BLaER1 (cell line): ENCODE results near the gene OR6K2.
"Not testable (repeated sequence)": the region's sequence is repeated elsewhere in the genome, so short reads cannot be mapped to it uniquely, and the experiment has no call there.

Source experiments
- H3K27ac ChIP-seq: shearing (Covaris generic); formaldehyde crosslinking; 2 replicates; pipeline ENCODE4 v1.8.1; 2022
- H3K27me3 ChIP-seq: shearing (Covaris generic); formaldehyde crosslinking; 2 replicates; pipeline ENCODE4 v1.8.1; 2022
- H3K36me3 ChIP-seq: shearing (Covaris generic); formaldehyde crosslinking; 2 replicates; pipeline ENCODE4 v1.8.1; 2022
- H3K4me1 ChIP-seq: shearing (Covaris generic); formaldehyde crosslinking; 2 replicates; pipeline ENCODE4 v1.8.1; 2022
- H3K4me2 ChIP-seq: shearing (Covaris generic); formaldehyde crosslinking; 2 replicates; pipeline ENCODE4 v1.8.1; 2022
- H3K4me3 ChIP-seq: shearing (Covaris generic); formaldehyde crosslinking; 2 replicates; pipeline ENCODE4 v1.8.1; 2022
- H3K9ac ChIP-seq: shearing (Covaris generic); formaldehyde crosslinking; 2 replicates; pipeline ENCODE4 v1.8.1; 2022
- H3K9me3 ChIP-seq: shearing (Covaris generic); formaldehyde crosslinking; 2 replicates; pipeline ENCODE4 v1.8.1; 2022
- H4K20me1 ChIP-seq: shearing (Covaris generic); formaldehyde crosslinking; 2 replicates; pipeline ENCODE4 v1.8.1; 2022
- Cebpa-rat ChIP-seq: shearing (Covaris generic); IDR thresholded peaks from 2 replicates; pipeline ENCODE4 v1.8.1; 2022

OR6K2 gene

GRCh38 chr1:158714754-158715153 is 14.3 kb upstream of the OR6K2 start:
- no peak overlapping the region for H3K27ac ChIP-seq

GRCh38 chr1:158711098-158711497 is 10.6 kb upstream of the OR6K2 start:
- Histone ChIP-seq H3K4me3 (no peak overlapping the region), H3K4me1 (no peaks in the 10 kb centered on the region), H3K9me3 (no peaks in the 10 kb centered on the region), H3K9ac (no peak overlapping the region), H4K20me1 (no peaks in the 10 kb centered on the region), H3K36me3 (no peaks in the 10 kb centered on the region), H3K27ac (no peak overlapping the region), H3K4me2 (no peak overlapping the region), H3K27me3 (no peaks in the 10 kb centered on the region)
- TF ChIP-seq Cebpa-rat = no peak

More at GRCh38 chr1:158714754-158715153, 14.3 kb upstream of the OR6K2 start:
- no peaks in the 10 kb centered on the region for H3K36me3 ChIP-seq
- H3K9me3 ChIP-seq = no peaks in the 10 kb centered on the region
- H3K4me3 ChIP-seq = no peak overlapping the region
- no peaks in the 10 kb centered on the region for H4K20me1 ChIP-seq
- H3K9ac ChIP-seq = no peak overlapping the region
- no peaks in the 10 kb centered on the region for H3K27me3 ChIP-seq
- no peak overlapping the region for H3K4me2 ChIP-seq
- no peaks in the 10 kb centered on the region for H3K4me1 ChIP-seq
- no peak for TF ChIP-seq Cebpa-rat

GRCh38 chr1:158706096-158706495 is 5.6 kb upstream of the OR6K2 start:
- Histone ChIP-seq H3K27me3 (no peaks in the 10 kb centered on the region), H3K4me3 (no peak overlapping the region), H3K9me3 (no peaks in the 10 kb centered on the region), H3K4me1 (no peaks in the 10 kb centered on the region), H3K27ac (no peak overlapping the region), H3K36me3 (no peaks in the 10 kb centered on the region), H3K4me2 (no peak overlapping the region), H4K20me1 (no peaks in the 10 kb centered on the region), H3K9ac (no peak overlapping the region)
- TF ChIP-seq Cebpa-rat = no peak

DNA sequence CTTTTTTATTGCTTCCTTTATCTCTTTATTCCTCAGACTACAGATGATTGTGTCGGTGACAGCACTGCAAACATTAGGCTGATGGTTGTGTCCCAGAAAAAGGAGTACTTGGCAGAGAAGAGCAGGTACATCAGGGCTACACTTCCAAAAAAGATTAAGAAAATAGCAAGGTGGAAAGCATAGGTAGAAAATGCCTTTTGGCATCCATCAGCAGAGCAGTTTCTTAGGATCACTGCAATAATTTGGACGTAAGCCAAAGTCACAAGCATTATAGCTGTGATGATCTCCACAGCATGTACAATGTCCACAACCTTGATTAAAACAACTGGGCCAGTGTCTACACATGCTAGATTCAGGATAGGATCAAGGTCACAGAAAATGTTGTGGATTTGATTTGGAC is 5.9 kb downstream of the OR6K2 start:
- H4K20me1 ChIP-seq = no peaks in the 10 kb centered on the region
- H3K27ac ChIP-seq = no peak overlapping the region
- no peaks in the 10 kb centered on the region for H3K27me3 ChIP-seq
- no peak overlapping the region for H3K9ac ChIP-seq
- no peaks in the 10 kb centered on the region for H3K9me3 ChIP-seq
- H3K4me2 ChIP-seq = no peak overlapping the region
- no peaks in the 10 kb centered on the region for H3K36me3 ChIP-seq
- no peak overlapping the region for H3K4me3 ChIP-seq
- H3K4me1 ChIP-seq = no peaks in the 10 kb centered on the region
- TF ChIP-seq Cebpa-rat = no peak

- Histone ChIP-seq H3K9ac (no peak overlapping the region), H3K4me2 (no peak overlapping the region), H3K9me3 (no peaks in the 10 kb centered on the region), H3K27me3 (no peaks in the 10 kb centered on the region), H3K27ac (no peak overlapping the region), H3K36me3 (no peaks in the 10 kb centered on the region), H3K4me1 (no peaks in the 10 kb centered on the region), H4K20me1 (no peaks in the 10 kb centered on the region), H3K4me3 (no peak overlapping the region)
- TF ChIP-seq Cebpa-rat = no peak
Observed at GRCh38 chr1:158692356-158692755, 8.1 kb downstream of the OR6K2 start.

DNA sequence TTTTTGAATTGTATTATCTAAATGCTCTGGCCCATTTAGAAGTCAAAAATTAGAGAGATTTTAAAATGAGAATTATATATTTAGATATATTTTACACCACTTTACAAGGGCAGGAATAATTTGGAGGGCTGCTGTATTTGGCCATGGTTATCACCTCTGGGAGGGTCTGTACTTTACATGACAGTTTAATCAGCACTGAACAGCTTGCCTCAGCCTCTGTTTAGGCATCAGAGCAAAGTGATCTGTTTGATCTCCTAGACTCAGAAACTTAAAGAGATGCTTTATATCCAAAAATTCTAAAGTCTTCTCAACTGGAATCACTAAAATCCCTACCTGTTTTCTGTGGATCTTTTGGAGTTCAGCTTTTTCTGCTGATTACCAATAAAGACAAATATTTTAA is 8.5 kb downstream of the OR6K2 start:
- no peak for TF ChIP-seq Cebpa-rat

GRCh38 chr1:158691149-158691548 is 9.3 kb downstream of the OR6K2 start:
- not testable (repeated sequence) for H3K36me3 ChIP-seq

More for the DNA sequence above, 8.5 kb downstream of the OR6K2 start:
- Histone ChIP-seq H3K4me2 (no peak overlapping the region), H3K4me3 (no peak overlapping the region), H3K27me3 (no peaks in the 10 kb centered on the region), H3K9ac (no peak overlapping the region), H3K27ac (no peak overlapping the region), H3K9me3 (no peaks in the 10 kb centered on the region), H3K4me1 (no peaks in the 10 kb centered on the region), H3K36me3 (no peaks in the 10 kb centered on the region), H4K20me1 (no peaks in the 10 kb centered on the region)

GRCh38 chr1:158689875-158690274 is 10.6 kb downstream of the OR6K2 start:
- H3K4me1 ChIP-seq = no peaks in the 10 kb centered on the region
- H3K36me3 ChIP-seq = no peaks in the 10 kb centered on the region
- no peak for TF ChIP-seq Cebpa-rat
- no peak overlapping the region for H3K4me2 ChIP-seq
- H3K27me3 ChIP-seq = no peaks in the 10 kb centered on the region
- H4K20me1 ChIP-seq = no peaks in the 10 kb centered on the region
- no peak overlapping the region for H3K9ac ChIP-seq
- no peaks in the 10 kb centered on the region for H3K9me3 ChIP-seq
- no peak overlapping the region for H3K27ac ChIP-seq
- no peak overlapping the region for H3K4me3 ChIP-seq

More at GRCh38 chr1:158691149-158691548, 9.3 kb downstream of the OR6K2 start:
- not testable (repeated sequence) for H3K4me2 ChIP-seq, H3K4me1 ChIP-seq, H3K27me3 ChIP-seq, H4K20me1 ChIP-seq, H3K9me3 ChIP-seq, H3K4me3 ChIP-seq, H3K9ac ChIP-seq, H3K27ac ChIP-seq

- Histone ChIP-seq H3K4me1 (no peaks in the 10 kb centered on the region), H3K4me3 (no peak overlapping the region), H3K36me3 (no peaks in the 10 kb centered on the region), H3K27me3 (no peaks in the 10 kb centered on the region), H3K27ac (no peak overlapping the region), H3K4me2 (no peak overlapping the region), H3K9me3 (no peaks in the 10 kb centered on the region), H3K9ac (no peak overlapping the region), H4K20me1 (no peaks in the 10 kb centered on the region)
- TF ChIP-seq Cebpa-rat = no peak
Observed at GRCh38 chr1:158689110-158689509, 11.3 kb downstream of the OR6K2 start.

GRCh38 chr1:158688343-158688742 is 12.1 kb downstream of the OR6K2 start:
- H3K4me3 ChIP-seq, H3K9me3 ChIP-seq, H4K20me1 ChIP-seq, H3K4me1 ChIP-seq, H3K4me2 ChIP-seq, H3K36me3 ChIP-seq, H3K9ac ChIP-seq, H3K27ac ChIP-seq, H3K27me3 ChIP-seq: not testable (repeated sequence)

- no peaks in the 10 kb centered on the region for H3K9me3 ChIP-seq
- no peaks in the 10 kb centered on the region for H4K20me1 ChIP-seq
- no peak overlapping the region for H3K27ac ChIP-seq
- no peaks in the 10 kb centered on the region for H3K27me3 ChIP-seq
- H3K4me2 ChIP-seq = no peak overlapping the region
- TF ChIP-seq Cebpa-rat = no peak
- H3K4me1 ChIP-seq = no peaks in the 10 kb centered on the region
- no peak overlapping the region for H3K4me3 ChIP-seq
- H3K36me3 ChIP-seq = no peaks in the 10 kb centered on the region
- no peak overlapping the region for H3K9ac ChIP-seq
Observed at GRCh38 chr1:158687037-158687436, 13.4 kb downstream of the OR6K2 start.
